ENCODE data around the gene TMED8.

- TF ChIP-seq TCF7L2 (IDR thresholded peaks at IDR 0.05; ENCODE audit: borderline replicate concordance, extremely low read depth, insufficient read depth, insufficient read length) (no peak), CTCF (IDR thresholded peaks at IDR 0.05 in 2 of 3, conservative IDR thresholded peaks at IDR 0.05 in 1 of 3; ENCODE audit: borderline replicate concordance in 1 of 3, insufficient read depth in 1 of 3, low read depth in 2 of 3, low read length in 2 of 3) (no peak), ZNF274 (IDR thresholded peaks at IDR 0.05; ENCODE audit: low read depth, low read length) (no peak), POLR2A (IDR thresholded peaks at IDR 0.05; ENCODE audit: borderline replicate concordance, extremely low read depth, insufficient read depth, insufficient read length) (no peak), EZH2 (IDR thresholded peaks at IDR 0.05) (no peak), RAD21 (IDR thresholded peaks at IDR 0.05; ENCODE audit: low read depth) (no peak), ZFX (IDR thresholded peaks at IDR 0.05) (no peak), POLR2AphosphoS5 (IDR thresholded peaks at IDR 0.05; ENCODE audit: low read depth, low read length) (no peak), SRF (IDR thresholded peaks at IDR 0.05; ENCODE audit: low read depth) (no peak), SIN3A (IDR thresholded peaks at IDR 0.05; ENCODE audit: low read depth) (no peak), JUND (IDR thresholded peaks at IDR 0.05) (no peak)
Observed at GRCh38 chr14:77296155-77296554, 80.7 kb downstream of the TMED8 start.

Data from HCT116 (cell line).